ENCODE results near the gene S1PR2. TPM values are rescaled to one million over a fixed set of nuclear protein-coding genes. Genes with fewer than 3 reads are reported as not detected.

Gene S1PR2, protein sequence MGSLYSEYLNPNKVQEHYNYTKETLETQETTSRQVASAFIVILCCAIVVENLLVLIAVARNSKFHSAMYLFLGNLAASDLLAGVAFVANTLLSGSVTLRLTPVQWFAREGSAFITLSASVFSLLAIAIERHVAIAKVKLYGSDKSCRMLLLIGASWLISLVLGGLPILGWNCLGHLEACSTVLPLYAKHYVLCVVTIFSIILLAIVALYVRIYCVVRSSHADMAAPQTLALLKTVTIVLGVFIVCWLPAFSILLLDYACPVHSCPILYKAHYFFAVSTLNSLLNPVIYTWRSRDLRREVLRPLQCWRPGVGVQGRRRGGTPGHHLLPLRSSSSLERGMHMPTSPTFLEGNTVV
- 1 to 10 TPM; 6.1 to 8.5 TPM for total RNA-seq

DNA sequence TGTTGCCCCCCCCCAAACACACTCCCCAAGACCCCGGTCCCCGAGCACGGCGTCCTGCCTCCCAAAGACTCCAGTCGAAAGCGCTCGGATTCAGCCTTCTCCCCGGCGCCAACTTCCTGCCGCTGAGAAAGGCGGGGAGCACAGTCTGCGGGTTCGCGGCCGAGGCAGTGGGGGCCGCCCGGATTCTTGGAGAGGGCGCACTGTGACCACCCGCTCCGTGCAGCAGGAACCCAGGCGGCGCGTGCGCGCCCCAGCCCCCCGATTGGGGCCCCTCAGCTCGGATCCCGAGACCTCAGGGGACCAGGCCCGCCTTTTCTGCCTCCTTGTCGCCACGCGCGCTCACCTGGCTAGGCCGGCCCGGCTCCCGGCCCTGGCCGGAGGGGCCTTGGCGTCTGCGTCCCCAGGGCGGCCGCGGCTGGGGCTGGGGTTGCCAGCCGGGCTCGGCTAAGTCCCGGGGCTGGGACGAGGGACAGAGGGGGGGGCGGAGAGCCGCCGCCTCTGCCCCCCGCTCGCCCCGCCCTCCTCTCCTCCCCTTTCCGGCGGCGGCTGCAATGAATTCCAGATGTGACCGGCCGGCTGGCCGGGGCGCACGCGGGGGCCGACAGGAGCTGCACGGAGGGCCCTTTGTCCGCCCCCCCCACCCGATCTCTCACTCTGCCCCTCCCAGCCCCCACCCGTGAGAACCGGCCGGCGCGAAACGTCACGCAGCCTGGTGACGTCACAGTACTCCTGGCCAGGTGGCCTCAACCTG lies at the start of gene S1PR2:
Gene S1PR2, minus strand, starts transcription at position 471 of the 751 bp plus-strand sequence. CDS start 6,426 bp downstream, outside the sequence.
- DNase-seq: peak; percentile 77
- H3K9me3 Mint-ChIP-seq (ENCODE audit: low read depth): no peaks in the 10 kb centered on the region
- H3K4me1 Mint-ChIP-seq: peaks cover 26% of the 10 kb centered on the region
- CTCF ChIA-PET: interaction anchor here (5.9 kb wide), 1 partner anchor 20 kb away, joined by 55 read pairs; the partner anchor contains the start of gene MRPL4
- ATAC-seq: peak; percentile 69
- H3K36me3 Mint-ChIP-seq: no peaks in the 10 kb centered on the region
- peak within 1 kb of the TSS; percentile 81 for H3K4me3 Mint-ChIP-seq
- H3K27ac Mint-ChIP-seq: peak within 1 kb of the TSS; percentile 69
- H3K27me3 Mint-ChIP-seq: no peaks in the 10 kb centered on the region

DNA sequence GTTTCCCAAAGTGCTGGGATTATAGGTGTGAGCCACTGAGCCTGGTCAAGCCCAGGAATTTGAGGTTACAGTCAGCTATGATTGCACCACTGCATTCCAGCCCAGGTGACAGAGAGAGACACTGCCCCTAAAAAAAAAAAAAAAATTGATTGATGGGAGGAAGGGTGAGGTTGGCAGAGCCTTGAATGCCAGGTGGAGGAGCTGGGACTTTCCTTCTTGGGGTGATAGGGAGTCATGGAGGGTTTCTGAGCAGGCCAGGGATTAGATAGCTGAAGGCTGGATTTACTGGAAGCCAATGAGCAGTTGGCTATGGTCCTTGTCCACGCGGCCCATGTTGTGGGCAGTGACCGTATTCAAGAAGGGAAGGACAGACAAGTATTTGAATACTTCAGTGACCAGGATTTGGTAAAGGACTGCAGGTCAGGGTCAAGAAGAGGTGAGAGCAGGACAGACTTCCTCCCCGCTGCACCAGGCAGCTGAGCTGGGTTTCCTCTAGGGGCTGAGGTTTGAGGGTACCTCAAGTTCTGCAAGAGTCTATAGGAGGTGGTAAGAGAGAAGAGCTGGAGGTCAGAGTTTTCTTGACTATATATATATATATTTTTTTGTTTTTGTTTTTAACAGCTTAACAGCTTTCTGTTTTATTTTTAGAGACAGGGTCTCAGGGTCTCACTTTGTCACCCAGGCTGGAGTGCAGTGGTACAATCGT lies 48.8 kb upstream of the S1PR2 start:
- Mint-ChIP-seq H3K27ac (peak overlapping the region; percentile 75), H3K36me3 (peaks cover 47% of the 10 kb centered on the region)
- CTCF ChIA-PET: interaction anchor here (0.7 to 3.4 kb wide), 15 partner anchors 10 to 148 kb away, joined by 3 to 55 read pairs (median 4); partner anchors contain the start of genes ICAM1 and ICAM5

DNA sequence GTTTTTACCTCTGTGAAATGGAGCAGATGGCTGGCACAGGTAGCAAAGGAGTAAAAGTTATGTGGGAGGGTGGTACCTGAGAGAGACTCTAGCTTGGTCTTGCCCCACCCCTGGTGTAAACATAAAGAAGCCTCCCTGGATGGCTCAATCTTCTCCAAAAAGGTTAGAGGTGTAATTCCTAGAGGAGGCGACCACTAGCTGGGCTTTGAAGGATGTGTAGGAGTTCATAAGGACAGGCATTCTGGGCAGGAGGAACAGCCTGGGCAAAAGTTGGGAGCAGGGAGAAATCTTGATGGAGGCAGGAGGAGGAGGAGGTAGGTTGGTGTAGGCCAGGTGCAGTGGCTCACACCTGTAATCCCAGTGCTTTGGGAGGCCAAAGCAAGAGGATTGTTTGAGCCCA lies 47.8 kb upstream of the S1PR2 start:
- DNase-seq (no peak), ATAC-seq (no peak)
- Mint-ChIP-seq H3K36me3 (peaks cover 44% of the 10 kb centered on the region), H3K9me3 (ENCODE audit: low read depth) (no peaks in the 10 kb centered on the region), H3K4me3 (no peak overlapping the region), H3K4me1 (peaks cover 41% of the 10 kb centered on the region), H3K27ac (peak overlapping the region; percentile 67), H3K27me3 (no peaks in the 10 kb centered on the region)
- CTCF ChIA-PET: interaction anchor here (0.9 to 3.4 kb wide), 6 partner anchors 9 to 112 kb away, joined by 3 to 55 read pairs (median 4); partner anchors contain the start of genes ICAM1 and ICAM5

More for the DNA sequence above, 48.8 kb upstream of the S1PR2 start:
- peak overlapping the region; percentile 40 for H3K4me3 Mint-ChIP-seq
- DNase-seq (peak; percentile 60), ATAC-seq (peak; percentile 75)
- peaks cover 34% of the 10 kb centered on the region for H3K4me1 Mint-ChIP-seq
- no peaks in the 10 kb centered on the region for H3K9me3 Mint-ChIP-seq (ENCODE audit: low read depth)
- no peaks in the 10 kb centered on the region for H3K27me3 Mint-ChIP-seq

DNA sequence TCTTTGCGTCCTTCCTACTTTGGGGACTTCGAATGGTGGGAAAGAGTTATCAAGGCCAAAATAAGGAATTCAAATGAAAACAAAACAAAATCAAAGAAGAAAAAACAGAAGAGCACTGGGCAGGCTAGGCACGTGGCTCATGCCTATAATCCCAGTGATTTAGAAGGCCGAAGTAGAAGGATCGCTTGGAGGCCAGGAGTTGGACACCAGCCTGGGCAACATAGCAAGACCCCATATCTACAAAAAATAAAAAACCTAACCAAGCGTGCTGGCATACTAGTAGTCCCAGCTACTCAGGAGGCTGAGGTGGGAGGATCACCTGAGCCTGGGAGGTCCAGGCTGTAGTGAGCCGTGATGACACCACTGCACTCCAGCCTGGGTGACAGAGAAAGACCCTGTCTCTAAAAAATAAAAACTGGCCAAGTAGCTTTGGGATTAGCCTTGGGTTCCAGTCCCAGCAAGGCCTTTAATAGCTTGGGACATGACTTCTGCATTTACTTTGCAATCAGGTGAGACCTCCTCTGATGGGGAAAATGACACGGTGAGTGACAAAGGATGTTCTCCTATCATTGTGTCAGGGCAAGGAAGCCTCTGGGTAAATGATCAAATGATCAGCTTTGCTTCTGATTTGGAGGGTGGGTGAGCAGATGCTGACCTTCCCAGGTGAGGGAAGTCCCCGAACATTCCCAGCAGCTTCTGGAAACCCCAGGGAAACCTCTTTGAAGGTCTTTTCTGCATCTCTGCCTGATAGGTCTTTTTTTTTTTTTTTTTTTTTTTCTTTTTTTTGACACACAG lies 46.9 kb upstream of the S1PR2 start:
- no peak for ATAC-seq
- Mint-ChIP-seq H3K4me3 (no peak overlapping the region), H3K9me3 (ENCODE audit: low read depth) (no peaks in the 10 kb centered on the region), H3K4me1 (peaks cover 43% of the 10 kb centered on the region), H3K27ac (peak overlapping the region; percentile 47), H3K36me3 (peaks cover 40% of the 10 kb centered on the region), H3K27me3 (no peaks in the 10 kb centered on the region)
- CTCF ChIA-PET: interaction anchor here (0.9 to 3.4 kb wide), 6 partner anchors 8 to 113 kb away, joined by 3 to 55 read pairs (median 3); partner anchors contain the start of gene ICAM1
- DNase-seq: no peak

DNA sequence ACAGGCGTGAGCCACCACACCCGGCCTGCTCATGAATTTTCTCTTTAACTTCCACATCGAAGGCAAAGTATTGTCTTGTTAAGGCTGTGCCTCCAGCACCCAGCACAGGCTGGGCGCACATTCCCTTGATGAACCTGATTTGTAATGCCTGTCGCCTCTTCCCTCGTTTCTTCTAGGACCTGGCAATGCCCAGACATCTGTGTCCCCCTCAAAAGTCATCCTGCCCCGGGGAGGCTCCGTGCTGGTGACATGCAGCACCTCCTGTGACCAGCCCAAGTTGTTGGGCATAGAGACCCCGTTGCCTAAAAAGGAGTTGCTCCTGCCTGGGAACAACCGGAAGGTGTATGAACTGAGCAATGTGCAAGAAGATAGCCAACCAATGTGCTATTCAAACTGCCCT lies 43.5 kb upstream of the S1PR2 start:
- H3K4me3 Mint-ChIP-seq: no peak overlapping the region
- H3K4me1 Mint-ChIP-seq: peaks cover 51% of the 10 kb centered on the region
- no peak for ATAC-seq
- CTCF ChIA-PET: interaction anchor here (1.1 to 2.3 kb wide), 4 partner anchors 14 to 59 kb away, joined by 3 to 9 read pairs (median 4); partner anchors contain the start of genes ICAM5 and RAVER1
- no peaks in the 10 kb centered on the region for H3K27me3 Mint-ChIP-seq
- H3K9me3 Mint-ChIP-seq (ENCODE audit: low read depth): no peaks in the 10 kb centered on the region
- DNase-seq: no peak
- H3K27ac Mint-ChIP-seq: peak overlapping the region; percentile 14
- H3K36me3 Mint-ChIP-seq: peaks cover 30% of the 10 kb centered on the region

DNA sequence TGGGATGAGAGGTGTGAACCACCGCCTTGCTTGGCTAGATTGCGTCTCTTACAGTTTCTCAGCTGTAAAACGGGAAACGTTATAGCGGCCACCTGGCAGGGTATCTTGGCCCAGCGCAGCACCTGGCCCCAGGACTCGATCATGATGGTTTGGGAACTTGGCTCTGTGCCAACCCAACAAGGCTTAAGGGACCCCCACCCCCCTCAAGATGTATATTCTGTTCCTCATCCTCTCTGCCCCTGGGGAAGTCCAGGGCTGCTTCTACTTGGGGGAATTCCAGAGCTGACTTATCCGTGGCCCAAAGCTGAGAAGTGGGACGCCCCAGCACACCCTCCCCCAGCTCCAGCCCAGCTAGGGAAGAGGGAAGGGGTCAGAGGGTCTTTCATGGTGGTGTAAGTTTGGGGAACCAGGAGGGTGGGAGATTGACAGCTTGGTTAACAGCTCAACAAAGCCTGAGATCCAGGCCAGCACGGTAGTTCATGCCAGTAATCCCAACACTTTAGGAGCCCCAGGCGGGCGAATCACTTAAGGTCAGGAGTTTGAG lies 40.5 kb upstream of the S1PR2 start:
- ATAC-seq (peak; percentile 4), DNase-seq (peak; percentile 57)
- Mint-ChIP-seq H3K4me1 (peaks cover 39% of the 10 kb centered on the region), H3K36me3 (peaks cover 18% of the 10 kb centered on the region), H3K4me3 (peak overlapping the region; percentile 81), H3K9me3 (ENCODE audit: low read depth) (no peaks in the 10 kb centered on the region), H3K27me3 (no peaks in the 10 kb centered on the region), H3K27ac (peak overlapping the region; percentile 89)
- CTCF ChIA-PET: interaction anchor here (0.7 to 7.5 kb wide), 25 partner anchors 8 to 341 kb away, joined by 3 to 320 read pairs (median 8); partner anchors contain the start of genes CDC37, ICAM4, ICAM5 and MRPL4

DNA sequence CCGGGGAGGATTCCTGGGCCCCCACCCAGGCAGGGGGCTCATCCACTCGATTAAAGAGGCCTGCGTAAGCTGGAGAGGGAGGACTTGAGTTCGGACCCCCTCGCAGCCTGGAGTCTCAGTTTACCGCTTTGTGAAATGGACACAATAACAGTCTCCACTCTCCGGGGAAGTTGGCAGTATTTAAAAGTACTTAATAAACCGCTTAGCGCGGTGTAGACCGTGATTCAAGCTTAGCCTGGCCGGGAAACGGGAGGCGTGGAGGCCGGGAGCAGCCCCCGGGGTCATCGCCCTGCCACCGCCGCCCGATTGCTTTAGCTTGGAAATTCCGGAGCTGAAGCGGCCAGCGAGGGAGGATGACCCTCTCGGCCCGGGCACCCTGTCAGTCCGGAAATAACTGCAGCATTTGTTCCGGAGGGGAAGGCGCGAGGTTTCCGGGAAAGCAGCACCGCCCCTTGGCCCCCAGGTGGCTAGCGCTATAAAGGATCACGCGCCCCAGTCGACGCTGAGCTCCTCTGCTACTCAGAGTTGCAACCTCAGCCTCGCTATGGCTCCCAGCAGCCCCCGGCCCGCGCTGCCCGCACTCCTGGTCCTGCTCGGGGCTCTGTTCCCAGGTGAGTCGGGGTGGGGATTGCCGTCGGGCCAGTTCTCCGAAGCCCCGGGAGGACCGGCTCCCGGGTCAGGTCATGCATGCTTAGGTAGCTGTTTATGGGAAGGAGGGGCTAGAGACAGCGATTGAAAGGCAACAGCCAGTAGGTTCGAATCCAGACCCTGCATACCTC lies 39.7 kb upstream of the S1PR2 start, which contains the start of gene ICAM1:
Gene ICAM1, plus strand, starts transcription at position 505 of the 779 bp plus-strand sequence. Its CDS starts 40 bp downstream, at position 545.
- H3K36me3 Mint-ChIP-seq: peaks cover 18% of the 10 kb centered on the region
- DNase-seq: peak; percentile 91
- H3K4me1 Mint-ChIP-seq: peaks cover 39% of the 10 kb centered on the region
- peak within 1 kb of the TSS; percentile 89 for H3K27ac Mint-ChIP-seq
- H3K4me3 Mint-ChIP-seq: peak within 1 kb of the TSS; percentile 81
- ATAC-seq: peak; percentile 67
- H3K9me3 Mint-ChIP-seq (ENCODE audit: low read depth): no peaks in the 10 kb centered on the region
- H3K27me3 Mint-ChIP-seq: no peaks in the 10 kb centered on the region
- CTCF ChIA-PET: interaction anchor here (0.7 to 7.5 kb wide), 31 partner anchors 8 to 340 kb away, joined by 3 to 320 read pairs (median 6); partner anchors contain the start of genes CDC37, ICAM4, ICAM5 and MRPL4

DNA sequence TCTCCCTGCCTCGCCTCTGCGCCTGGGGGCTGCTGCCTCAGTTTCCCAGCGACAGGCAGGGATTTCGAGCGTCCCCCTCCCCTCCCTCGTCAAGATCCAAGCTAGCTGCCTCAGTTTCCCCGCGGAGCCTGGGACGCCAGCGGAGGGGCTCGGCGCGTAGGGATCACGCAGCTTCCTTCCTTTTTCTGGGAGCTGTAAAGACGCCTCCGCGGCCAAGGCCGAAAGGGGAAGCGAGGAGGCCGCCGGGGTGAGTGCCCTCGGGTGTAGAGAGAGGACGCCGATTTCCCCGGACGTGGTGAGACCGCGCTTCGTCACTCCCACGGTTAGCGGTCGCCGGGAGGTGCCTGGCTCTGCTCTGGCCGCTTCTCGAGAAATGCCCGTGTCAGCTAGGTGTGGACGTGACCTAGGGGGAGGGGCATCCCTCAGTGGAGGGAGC lies 39.1 kb upstream of the S1PR2 start:
- Mint-ChIP-seq H3K9me3 (ENCODE audit: low read depth) (no peaks in the 10 kb centered on the region), H3K36me3 (peaks cover 15% of the 10 kb centered on the region), H3K4me1 (peaks cover 36% of the 10 kb centered on the region), H3K4me3 (peak overlapping the region; percentile 81), H3K27ac (peak overlapping the region; percentile 89), H3K27me3 (no peaks in the 10 kb centered on the region)
- DNase-seq (peak; percentile 93), ATAC-seq (peak; percentile 60)
- CTCF ChIA-PET: interaction anchor here (0.7 to 7.5 kb wide), 27 partner anchors 9 to 340 kb away, joined by 3 to 320 read pairs (median 8); partner anchors contain the start of genes CDC37, ICAM4, ICAM5 and MRPL4

DNA sequence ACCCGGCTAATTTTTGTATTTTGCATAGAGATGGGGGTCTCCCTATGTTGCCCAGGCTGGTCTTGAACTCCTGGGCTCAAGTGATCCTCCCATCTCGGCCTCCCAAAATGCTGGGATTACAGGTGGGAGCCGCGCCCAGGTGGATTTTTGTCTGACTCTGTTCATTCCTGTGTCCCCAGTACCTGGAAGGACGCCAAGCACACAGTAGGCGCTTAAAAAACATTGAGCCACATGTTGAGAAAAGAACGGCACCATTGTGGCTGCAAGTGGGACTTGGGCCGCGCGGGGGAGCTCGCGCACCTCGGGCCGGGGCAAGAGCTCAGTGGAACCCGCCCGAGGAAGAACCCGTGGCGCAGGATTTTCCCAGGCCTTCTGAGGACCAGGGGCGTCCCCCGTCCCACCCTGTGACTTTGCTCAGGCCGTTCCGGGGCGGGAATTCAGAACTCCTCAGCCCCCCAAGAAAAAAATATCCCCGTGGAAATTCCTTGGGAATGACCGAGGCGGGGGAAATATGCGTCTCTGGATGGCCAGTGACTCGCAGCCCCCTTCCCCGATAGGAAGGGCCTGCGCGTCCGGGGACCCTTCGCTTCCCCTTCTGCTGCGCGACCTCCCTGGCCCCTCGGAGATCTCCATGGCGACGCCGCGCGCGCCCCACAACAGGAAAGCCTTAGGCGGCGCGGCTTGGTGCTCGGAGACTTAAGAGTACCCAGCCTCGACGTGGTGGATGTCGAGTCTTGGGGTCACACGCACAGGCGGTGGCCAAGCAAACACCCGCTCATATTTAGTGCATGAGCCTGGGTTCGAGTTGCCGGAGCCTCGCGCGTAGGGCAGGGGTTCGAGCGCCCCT lies 38.4 kb upstream of the S1PR2 start:
- H3K9me3 Mint-ChIP-seq (ENCODE audit: low read depth): no peaks in the 10 kb centered on the region
- peak overlapping the region; percentile 89 for H3K27ac Mint-ChIP-seq
- CTCF ChIA-PET: interaction anchor here (0.7 to 7.5 kb wide), 33 partner anchors 10 to 339 kb away, joined by 3 to 320 read pairs (median 5); partner anchors contain the start of genes CDC37, ICAM4, ICAM5 and KRI1
- peaks cover 8% of the 10 kb centered on the region for H3K36me3 Mint-ChIP-seq
- DNase-seq: peak; percentile 93
- H3K4me1 Mint-ChIP-seq: peaks cover 32% of the 10 kb centered on the region
- no peaks in the 10 kb centered on the region for H3K27me3 Mint-ChIP-seq
- peak overlapping the region; percentile 81 for H3K4me3 Mint-ChIP-seq
- peak; percentile 68 for ATAC-seq

DNA sequence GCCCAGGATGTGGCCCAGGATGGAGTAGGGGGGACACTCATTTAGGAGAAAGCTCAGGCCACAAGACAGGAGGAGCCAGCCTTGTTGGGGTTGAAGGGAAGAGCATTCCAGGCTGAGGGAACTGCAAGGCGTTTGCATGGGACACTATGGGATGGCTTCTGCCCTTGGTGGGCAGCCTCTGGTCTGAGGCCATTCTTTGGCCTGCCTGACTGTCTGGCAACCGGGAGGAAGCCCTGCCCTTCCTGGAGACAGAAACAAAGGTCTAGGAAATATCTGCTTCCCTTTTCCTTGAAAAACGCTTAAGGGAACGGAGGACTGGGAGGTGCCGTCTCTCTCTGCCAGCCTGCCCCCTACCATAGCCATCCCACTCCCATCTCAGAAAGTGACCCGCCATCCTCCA lies 36.9 kb upstream of the S1PR2 start:
- Mint-ChIP-seq H3K4me1 (peaks cover 27% of the 10 kb centered on the region), H3K27me3 (no peaks in the 10 kb centered on the region), H3K4me3 (no peak overlapping the region), H3K27ac (no peak overlapping the region), H3K36me3 (peaks cover 4% of the 10 kb centered on the region), H3K9me3 (ENCODE audit: low read depth) (no peaks in the 10 kb centered on the region)
- DNase-seq (no peak), ATAC-seq (no peak)
- CTCF ChIA-PET: interaction anchor here (0.6 to 7.5 kb wide), 9 partner anchors 10 to 124 kb away, joined by 3 to 320 read pairs (median 27); partner anchors contain the start of genes MRPL4 and TYK2
